ENCODE data around the gene CAD.

CAD gene

DNA sequence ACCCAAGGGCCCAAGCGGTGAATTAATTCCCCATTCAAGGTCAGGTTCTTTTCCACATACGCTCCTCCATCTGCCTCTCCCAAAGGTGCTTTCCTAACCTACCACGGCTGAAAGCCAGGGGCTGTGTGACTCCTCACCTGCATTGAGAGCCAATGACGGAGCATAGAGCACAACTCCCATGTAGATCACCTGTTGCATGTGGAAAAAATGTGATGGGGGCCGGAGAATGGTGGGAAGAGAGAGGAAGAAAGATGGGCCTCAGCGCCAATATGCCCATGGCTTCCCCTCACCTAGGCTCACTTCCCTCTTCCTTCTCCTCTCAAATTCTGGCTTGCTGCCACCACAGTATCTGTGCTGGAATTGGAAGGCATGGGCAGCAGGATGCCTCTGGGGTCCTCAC, 10.8 kb upstream of the CAD start:
- Histone ChIP-seq H3K4me3 (ENCODE audit: low read length, poor library complexity, severe bottlenecking) (no peak overlapping the region), H3K9ac (ENCODE audit: low read depth, low read length, poor library complexity, severe bottlenecking) (no peak overlapping the region), H3K4me1 (ENCODE audit: insufficient read depth, low read length, poor library complexity, severe bottlenecking) (peaks cover 13% of the 10 kb centered on the region), H3K9me3 (ENCODE audit: insufficient read depth, low read depth, low read length) (no peaks in the 10 kb centered on the region), H4K20me1 (ENCODE audit: insufficient read depth, low read length, poor library complexity, severe bottlenecking) (no peaks in the 10 kb centered on the region), H3K27me3 (ENCODE audit: insufficient read depth, low read length, poor library complexity, severe bottlenecking) (no peaks in the 10 kb centered on the region), H3F3A (ENCODE audit: low read depth) (no peaks in the 10 kb centered on the region), H2AFZ (ENCODE audit: low read length) (no peak overlapping the region), H3K9me2 (replicated peaks; ENCODE audit: low read depth, low read length) (no peaks in the 10 kb centered on the region), H3K79me2 (ENCODE audit: insufficient read depth, low read length) (peaks cover 27% of the 10 kb centered on the region; the same call in 1 of the 2 replicates), H3K4me2 (ENCODE audit: low read depth, low read length, poor library complexity, severe bottlenecking) (no peak overlapping the region), H3K36me3 (ENCODE audit: insufficient read depth, low read length) (peaks cover 44% of the 10 kb centered on the region; the same call in 1 of the 2 replicates)
- TF ChIP-seq, protein P1, sequence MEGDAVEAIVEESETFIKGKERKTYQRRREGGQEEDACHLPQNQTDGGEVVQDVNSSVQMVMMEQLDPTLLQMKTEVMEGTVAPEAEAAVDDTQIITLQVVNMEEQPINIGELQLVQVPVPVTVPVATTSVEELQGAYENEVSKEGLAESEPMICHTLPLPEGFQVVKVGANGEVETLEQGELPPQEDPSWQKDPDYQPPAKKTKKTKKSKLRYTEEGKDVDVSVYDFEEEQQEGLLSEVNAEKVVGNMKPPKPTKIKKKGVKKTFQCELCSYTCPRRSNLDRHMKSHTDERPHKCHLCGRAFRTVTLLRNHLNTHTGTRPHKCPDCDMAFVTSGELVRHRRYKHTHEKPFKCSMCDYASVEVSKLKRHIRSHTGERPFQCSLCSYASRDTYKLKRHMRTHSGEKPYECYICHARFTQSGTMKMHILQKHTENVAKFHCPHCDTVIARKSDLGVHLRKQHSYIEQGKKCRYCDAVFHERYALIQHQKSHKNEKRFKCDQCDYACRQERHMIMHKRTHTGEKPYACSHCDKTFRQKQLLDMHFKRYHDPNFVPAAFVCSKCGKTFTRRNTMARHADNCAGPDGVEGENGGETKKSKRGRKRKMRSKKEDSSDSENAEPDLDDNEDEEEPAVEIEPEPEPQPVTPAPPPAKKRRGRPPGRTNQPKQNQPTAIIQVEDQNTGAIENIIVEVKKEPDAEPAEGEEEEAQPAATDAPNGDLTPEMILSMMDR (conservative IDR thresholded peaks at IDR 0.05; ENCODE audit: low read length) = no peak
- TF ChIP-seq EZH2phosphoT487 (IDR thresholded peaks at IDR 0.05; ENCODE audit: borderline replicate concordance) = no peak

- Histone ChIP-seq H3K4me1 (ENCODE audit: insufficient read depth, low read length, poor library complexity, severe bottlenecking) (peaks cover 24% of the 10 kb centered on the region), H3K4me2 (ENCODE audit: low read depth, low read length, poor library complexity, severe bottlenecking) (peak overlapping the region; percentile 60), H2AFZ (ENCODE audit: low read length) (no peak overlapping the region), H3K9ac (ENCODE audit: low read depth, low read length, poor library complexity, severe bottlenecking) (peak overlapping the region; percentile 44), H3K4me3 (ENCODE audit: low read length, poor library complexity, severe bottlenecking) (no peak overlapping the region), H4K20me1 (ENCODE audit: insufficient read depth, low read length, poor library complexity, severe bottlenecking) (no peaks in the 10 kb centered on the region), H3K27me3 (ENCODE audit: insufficient read depth, low read length, poor library complexity, severe bottlenecking) (no peaks in the 10 kb centered on the region), H3K9me2 (replicated peaks; ENCODE audit: low read depth, low read length) (no peaks in the 10 kb centered on the region), H3K36me3 (ENCODE audit: insufficient read depth, low read length) (peaks cover 27% of the 10 kb centered on the region; the same call in 1 of the 2 replicates), H3K79me2 (ENCODE audit: insufficient read depth, low read length) (peaks cover 43% of the 10 kb centered on the region), H3F3A (ENCODE audit: low read depth) (no peaks in the 10 kb centered on the region), H3K9me3 (ENCODE audit: insufficient read depth, low read depth, low read length) (no peaks in the 10 kb centered on the region)
- TF ChIP-seq, protein P1 (conservative IDR thresholded peaks at IDR 0.05; ENCODE audit: low read length) = no peak
- no peak for TF ChIP-seq EZH2phosphoT487 (IDR thresholded peaks at IDR 0.05; ENCODE audit: borderline replicate concordance)
Measured at GRCh38 chr2:27208486-27209050, 8.6 kb upstream of the CAD start.

DNA sequence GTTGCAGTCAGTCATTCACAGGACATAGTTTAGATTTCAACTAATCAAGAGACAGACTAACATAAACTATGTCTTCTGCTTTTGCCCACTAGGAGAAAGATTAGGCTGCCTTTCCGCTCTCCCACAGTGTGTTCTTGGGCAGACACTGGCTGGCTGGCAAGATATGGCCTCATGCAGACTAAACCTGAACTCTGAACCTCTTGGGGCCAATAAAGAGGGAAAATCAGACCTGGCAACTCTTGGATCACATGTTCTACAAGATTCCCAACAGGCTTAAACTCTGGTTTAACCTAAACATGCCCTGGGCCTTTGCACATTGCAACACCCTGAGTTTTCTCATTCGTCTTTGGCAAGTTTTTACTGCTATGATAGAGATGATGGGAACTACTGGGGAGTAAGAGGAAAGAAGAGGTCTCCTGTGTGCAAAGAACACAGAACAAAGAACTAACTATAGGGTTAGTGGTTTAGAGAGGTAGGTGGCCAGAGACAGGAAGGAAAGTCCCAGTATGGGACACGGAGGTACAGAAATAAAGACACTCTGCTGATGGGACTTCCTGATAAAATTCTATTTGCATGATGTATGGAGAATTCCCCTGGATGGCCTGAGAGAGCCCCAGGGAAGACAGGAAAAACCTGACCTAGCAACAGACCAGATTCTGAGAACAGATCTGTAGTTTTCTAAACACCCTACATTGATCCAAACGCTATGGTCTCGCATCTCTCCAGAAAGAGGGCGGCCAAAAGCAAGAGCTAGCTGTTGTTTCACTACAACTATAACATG, 7.4 kb upstream of the CAD start:
- H3K9ac ChIP-seq (ENCODE audit: low read depth, low read length, poor library complexity, severe bottlenecking) = peak overlapping the region; percentile 44
- no peaks in the 10 kb centered on the region for H3K27me3 ChIP-seq (ENCODE audit: insufficient read depth, low read length, poor library complexity, severe bottlenecking)
- peak overlapping the region; percentile 60 for H3K4me2 ChIP-seq (ENCODE audit: low read depth, low read length, poor library complexity, severe bottlenecking)
- H3K36me3 ChIP-seq (ENCODE audit: insufficient read depth, low read length) = peaks cover 16% of the 10 kb centered on the region; the same call in 1 of the 2 replicates
- peaks cover 25% of the 10 kb centered on the region for H3K4me1 ChIP-seq (ENCODE audit: insufficient read depth, low read length, poor library complexity, severe bottlenecking)
- no peaks in the 10 kb centered on the region for H3K9me2 ChIP-seq (replicated peaks; ENCODE audit: low read depth, low read length)
- no peaks in the 10 kb centered on the region for H3F3A ChIP-seq (ENCODE audit: low read depth)
- peaks cover 48% of the 10 kb centered on the region for H3K79me2 ChIP-seq (ENCODE audit: insufficient read depth, low read length)
- H4K20me1 ChIP-seq (ENCODE audit: insufficient read depth, low read length, poor library complexity, severe bottlenecking) = no peaks in the 10 kb centered on the region
- no peak overlapping the region for H2AFZ ChIP-seq (ENCODE audit: low read length)
- H3K4me3 ChIP-seq (ENCODE audit: low read length, poor library complexity, severe bottlenecking) = peak overlapping the region; percentile 40
- no peak for TF ChIP-seq EZH2phosphoT487 (IDR thresholded peaks at IDR 0.05; ENCODE audit: borderline replicate concordance)
- TF ChIP-seq, protein P1 (conservative IDR thresholded peaks at IDR 0.05; ENCODE audit: low read length) = no peak
- H3K9me3 ChIP-seq (ENCODE audit: insufficient read depth, low read depth, low read length) = no peaks in the 10 kb centered on the region
